ENCODE data around the gene LDAF1.

LDAF1 gene

DNA sequence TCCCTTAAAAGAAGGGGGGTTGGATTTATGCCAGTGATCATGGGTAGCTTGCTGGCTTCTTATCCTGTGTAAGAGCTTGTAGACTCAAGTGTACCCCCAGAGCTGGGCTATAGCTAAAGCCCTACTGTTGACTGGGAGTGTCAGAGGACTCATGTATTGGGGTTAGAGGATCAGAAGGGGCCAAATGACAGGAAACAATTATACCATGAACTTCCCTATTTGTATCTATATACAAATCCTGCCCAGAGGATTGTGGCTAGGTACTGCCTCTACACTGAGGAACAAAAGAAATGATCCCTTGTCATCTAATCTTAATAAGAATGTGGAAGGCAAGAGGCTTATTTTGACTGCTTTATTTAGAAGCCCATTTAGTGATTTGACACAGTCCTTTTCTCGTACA is 38.6 kb downstream of the LDAF1 start:
- DNase-seq (ENCODE audit: low read depth) = no peak

DNA sequence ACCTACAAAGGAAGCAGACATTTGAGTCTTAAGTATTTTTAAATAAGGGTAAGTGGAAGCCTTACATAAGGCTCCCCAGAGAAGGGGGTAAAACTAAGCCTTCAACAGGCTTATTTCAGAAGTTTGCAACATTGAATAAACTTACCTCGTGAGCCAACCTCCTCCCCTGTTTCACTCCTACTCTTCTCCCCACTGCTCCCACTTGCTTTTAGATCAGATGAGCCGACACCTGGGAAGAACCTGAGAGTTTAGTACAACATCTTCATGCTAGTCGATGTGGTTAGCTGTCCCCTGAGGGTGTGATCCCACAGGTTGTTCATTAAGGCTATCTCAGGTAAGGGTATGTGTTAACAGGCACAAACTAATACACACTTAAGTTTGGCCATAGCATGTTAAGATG is 39.1 kb downstream of the LDAF1 start:
- no peak for DNase-seq (ENCODE audit: low read depth)

DNA sequence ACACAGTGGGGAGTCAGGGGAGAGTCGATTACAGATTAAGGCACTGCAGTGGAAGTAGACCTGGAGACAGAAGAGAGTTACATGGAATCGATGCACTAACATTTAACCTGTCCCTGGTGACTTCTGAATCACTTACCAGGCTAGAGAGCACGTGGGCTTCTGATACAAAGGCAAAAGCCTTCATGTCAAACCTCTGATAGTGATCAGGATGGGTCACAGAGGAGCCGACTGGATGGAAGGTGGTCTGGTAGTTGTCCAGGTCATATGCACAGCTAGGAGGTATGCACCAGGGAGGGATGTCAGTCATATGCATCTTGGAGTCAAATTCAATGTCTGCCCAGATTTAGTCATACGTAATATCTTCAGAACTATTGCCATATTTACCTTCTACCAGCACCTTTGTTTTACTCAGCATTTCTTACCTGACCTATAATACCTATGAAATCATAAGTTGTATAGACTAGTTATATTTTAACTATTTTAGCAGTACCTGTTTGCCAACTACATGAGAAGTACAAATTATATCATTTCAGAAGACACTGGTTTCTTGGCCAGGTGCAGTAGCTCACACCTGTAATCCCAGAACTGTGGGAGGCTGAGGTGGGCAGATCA is 41.2 kb downstream of the LDAF1 start:
- no peak for DNase-seq (ENCODE audit: low read depth)

DNA sequence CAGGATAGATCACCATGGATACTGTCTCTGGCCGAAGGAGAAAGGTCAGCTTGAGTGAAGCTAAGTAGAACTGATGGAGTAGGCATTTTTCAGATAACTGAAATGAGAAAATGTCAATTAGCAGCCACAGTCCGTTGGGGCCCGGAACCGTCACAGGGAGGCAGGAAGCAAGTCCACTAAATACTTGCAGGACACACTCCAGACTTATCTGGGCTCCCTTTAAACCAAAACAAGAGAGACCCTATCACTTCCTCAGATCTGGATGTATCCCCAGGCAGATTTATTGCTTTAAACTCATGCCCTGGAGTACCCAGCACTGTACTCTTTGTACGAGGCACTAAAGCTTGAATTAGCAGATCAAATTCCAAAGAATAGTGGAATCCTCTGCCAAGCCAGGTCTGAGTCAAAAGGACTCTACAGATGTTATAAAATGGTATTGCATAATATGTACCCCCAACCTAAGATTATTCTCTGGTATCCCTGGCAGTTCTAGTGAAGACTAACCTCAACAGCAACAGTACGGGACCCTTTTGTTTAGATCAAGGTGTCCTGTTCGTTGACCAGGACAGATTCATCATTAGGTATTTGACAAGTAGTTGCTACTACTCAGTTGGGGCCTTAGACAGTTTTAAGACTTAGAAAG is 44.8 kb downstream of the LDAF1 start:
- no peak for DNase-seq (ENCODE audit: low read depth)

DNA sequence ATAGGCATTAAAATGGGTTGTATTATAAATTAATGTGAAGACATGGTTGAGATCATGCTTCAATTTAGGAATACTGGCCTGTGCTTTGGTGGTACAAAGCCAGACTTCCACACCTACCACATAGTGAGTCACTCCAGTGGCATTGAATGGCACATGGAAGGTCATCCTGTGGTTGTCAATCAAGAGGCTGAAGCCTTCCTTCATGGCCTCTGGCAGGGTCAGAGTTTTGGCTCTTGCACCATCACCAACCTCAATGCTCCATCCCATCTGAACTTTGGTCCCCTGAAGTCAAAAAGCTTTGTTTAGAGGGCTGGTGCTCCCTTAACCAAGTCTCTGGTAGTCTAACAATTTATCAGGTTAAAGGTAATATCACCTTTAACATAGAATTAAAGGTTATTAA is 46.8 kb downstream of the LDAF1 start:
- DNase-seq (ENCODE audit: low read depth) = no peak

DNA sequence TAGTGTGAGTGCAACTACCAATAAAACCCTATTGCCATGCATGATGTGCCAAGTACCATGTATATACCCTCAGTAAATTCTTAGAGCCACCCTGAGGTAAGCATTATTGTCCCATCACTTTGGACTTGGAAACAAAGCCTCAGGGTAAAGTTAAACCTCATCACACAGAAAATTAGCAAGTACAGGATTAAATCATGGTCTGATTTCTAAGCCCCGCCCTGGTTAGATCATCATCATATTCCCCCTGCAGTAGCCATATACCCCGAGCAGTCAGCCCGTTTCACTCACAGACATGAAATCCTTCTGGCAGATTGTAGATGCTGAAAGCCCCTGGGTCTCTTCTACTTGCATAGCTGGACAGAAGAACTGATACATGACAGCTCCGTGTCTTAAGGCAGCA is 48.1 kb downstream of the LDAF1 start:
- no peak for DNase-seq (ENCODE audit: low read depth)

DNA sequence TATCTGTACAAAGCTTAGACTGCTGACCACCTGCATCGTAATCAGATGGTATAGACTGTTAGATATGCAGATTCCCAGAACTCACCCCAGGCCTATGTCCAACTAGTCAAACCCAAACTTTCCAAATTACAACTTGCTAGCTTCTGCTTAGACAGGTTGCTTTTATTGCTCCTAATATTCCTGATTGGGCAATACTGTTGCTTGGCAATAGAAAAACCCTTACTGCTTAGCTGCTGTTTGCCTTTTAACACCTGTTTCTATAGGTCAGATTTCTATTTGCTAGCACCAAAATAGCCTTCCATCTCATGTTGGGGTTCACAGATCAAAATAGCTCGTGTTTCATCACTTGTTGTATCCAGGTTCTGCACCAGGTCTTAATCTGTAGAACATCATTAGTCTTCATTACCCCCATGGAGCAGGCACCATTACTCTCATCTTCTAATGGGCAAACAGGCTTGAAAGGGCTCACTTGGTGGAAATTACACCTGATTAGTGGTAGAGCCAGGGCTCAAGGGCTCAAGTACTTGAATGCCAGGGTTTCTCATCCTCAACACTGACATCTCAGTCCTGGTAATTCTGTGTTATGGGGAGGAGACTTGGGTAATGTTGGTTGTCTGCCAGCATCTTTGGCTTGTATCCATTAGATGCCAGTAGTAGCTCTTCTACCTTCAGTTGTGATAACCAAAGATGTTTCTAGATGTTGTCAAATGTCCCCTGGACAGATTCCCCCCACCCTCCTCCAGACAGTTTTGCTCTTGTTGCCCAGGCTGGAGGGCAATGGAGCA is 50.2 kb downstream of the LDAF1 start:
- DNase-seq (ENCODE audit: low read depth) = no peak

DNA sequence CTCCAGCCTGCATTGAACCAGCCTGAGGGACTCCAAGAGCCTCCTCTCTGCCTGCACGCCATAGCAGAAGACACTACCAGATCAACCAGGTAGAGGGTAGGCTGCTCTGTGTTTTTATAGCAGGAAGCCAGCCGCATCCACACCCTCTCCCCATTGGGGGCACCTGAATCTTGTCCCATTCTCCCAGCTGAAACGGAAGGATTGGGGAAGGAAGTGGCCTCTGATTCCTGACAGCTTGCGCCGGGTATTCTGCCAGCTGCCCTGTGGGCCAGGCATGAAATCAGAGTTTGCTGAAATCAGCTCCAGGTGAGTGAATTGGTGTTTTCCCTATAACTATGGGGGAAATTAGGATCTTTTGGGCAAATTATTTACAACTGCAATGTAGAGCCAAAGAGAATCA is 53.0 kb downstream of the LDAF1 start, which contains the start of gene ZP2:
Gene ZP2, minus strand, starts transcription at position 89 of the 400 bp plus-strand sequence. Its CDS starts 27 bp downstream, at position 62.
- DNase-seq (ENCODE audit: low read depth) = no peak

DNA sequence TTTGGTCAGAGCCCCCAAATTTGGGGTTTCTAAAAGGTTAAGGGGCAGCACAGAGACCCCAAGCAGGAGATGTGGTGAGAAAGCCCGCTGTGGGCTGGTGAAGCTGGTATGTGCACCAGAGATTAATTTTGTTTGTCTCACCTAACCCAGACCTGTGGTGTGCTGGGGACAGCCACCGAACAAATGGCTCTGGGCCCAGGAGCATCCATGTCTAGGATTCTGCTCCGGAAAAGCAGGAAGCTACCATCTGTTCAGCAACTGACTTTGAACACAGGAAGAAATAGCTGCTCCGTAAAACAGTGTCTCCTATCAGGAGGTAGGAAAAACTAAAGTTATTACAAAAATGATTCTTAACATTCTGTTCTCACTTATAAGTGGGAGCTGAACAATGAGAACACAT is 55.6 kb downstream of the LDAF1 start:
- DNase-seq (ENCODE audit: low read depth) = no peak

DNA sequence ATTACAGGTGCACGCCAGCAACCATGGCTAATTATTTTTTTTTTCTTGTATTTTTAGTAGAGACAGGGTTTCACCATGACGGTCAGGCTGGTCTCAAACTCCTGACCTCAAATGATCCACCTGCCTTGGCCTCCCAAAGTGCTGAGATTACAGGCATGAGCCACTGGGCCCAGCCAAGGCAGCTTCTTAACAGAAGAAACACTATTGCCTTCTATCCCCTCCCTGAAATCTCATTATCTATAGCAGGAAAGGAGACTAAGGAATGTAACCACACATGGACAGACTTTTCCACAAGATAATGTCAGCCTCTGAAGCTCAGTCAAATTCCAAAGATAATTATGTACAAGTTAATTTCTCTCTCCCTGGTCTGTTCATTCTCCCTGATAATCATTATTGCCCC is 58.6 kb downstream of the LDAF1 start:
- no peak for DNase-seq (ENCODE audit: low read depth)

DNA sequence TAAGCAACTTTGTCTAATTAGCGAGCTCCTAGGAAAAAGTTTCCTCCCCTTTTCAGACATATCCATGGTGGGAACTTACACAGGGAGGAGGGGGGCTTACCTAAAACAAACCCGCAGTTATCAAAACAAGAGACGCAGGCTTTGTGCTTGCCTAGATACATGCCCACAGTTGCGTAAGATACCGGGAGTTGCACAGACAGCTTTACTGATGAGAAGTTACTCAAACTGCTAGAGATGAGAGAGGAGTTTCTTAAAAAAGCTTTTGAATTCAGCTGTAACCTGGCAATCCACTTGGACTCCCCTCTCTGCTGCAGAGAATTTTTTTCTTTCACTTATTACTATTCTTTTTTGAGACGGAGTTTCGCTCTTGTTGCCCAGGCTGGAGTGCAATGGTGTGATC is 59.7 kb downstream of the LDAF1 start:
- DNase-seq (ENCODE audit: low read depth) = no peak

DNA sequence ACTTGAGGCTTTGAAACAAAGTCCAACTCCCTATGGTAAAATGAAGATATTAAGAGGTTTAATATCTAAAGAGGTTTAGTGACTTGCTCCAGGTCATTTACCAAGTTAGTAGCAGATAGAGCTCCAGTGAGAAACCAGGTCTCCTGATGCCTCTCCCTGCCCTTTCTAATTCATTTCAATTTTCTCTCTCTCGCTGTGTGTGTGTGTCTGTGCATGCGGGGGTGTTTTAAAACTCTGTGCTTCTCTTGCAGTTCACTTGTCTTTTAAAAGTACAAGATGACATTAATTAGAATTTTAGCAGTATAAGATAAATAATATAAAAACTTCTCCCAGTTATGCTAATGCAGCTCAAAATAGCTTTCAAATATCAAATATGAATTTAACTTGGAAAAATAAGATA is 61.1 kb downstream of the LDAF1 start:
- no peak for DNase-seq (ENCODE audit: low read depth)

DNA sequence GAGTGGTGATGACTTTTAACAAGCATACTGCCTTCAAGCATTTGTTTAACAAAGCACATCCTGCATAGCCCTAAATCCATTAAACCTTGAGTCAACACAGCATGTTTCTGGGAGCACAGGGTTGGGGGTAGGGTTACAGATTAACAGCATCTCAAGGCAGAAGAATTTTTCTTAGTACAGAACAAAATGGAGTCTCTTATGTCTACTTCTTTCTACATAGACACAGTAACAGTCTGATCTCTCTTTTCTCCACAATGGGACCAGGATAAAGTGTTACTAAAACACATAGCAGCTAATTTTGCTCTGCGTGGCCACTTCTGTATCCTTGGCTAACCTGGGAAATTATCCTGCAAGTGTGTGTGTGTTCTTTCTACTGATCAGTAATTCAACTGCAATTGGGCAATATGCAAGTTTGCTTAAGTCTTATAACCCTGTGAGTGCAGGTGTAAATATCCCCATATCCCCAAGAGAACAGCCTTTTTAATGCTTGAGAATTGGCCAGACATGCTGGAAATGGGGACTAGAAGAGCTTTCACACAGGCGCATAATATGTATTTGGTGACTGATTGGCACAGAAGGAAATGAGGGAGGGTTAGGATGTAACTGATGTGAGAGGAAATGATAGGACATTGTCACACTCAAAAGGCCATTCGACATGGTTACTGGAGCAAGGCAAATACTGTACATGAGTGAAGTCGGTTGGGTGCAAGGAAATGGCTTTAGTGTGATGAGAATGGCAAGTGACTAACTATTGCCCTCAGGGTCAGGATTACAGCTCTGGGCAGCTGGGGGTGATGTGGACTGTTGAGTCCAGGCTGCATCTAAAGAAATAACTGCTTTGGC is 64.2 kb downstream of the LDAF1 start:
- no peak for DNase-seq (ENCODE audit: low read depth)

DNA sequence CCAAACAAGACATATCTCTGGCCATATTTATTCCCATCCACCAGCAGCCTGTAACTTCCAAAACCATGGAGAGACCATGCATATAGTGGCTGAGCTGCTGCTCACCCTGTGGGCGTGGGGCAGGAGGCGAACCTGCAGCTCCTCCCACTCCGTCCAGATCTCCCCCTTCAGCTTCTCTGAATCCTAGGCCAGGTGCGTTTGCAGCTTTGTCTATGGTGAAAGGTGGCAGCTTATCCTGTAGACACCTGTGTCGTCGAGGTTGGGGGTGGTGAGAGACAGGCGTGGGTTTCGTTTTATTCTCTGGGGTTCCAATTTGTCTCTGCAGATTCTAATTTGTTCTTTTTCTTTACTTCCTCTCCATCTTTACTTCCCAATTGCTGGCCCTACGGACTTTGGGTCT is 65.3 kb downstream of the LDAF1 start:
- DNase-seq (ENCODE audit: low read depth) = no peak

DNA sequence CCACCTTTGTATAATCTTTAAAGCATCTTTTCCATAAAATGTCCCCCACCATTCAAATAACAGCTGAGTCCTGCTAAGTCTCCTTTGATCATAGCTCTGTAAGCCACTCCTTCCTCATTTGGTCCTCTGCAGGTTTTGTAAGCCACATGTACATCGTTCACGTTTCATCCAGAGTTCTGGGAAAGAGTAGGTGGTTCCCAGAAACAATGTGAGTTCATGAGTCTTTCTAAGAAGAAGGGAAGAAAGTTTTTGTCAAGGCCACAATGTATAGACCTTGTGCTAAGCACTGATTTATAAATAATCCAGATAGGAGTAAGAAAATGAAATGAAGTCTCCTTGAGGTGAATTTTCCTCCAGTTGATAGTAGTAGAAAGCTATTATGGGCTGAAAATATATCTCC is 66.3 kb downstream of the LDAF1 start:
- DNase-seq (ENCODE audit: low read depth) = no peak

DNA sequence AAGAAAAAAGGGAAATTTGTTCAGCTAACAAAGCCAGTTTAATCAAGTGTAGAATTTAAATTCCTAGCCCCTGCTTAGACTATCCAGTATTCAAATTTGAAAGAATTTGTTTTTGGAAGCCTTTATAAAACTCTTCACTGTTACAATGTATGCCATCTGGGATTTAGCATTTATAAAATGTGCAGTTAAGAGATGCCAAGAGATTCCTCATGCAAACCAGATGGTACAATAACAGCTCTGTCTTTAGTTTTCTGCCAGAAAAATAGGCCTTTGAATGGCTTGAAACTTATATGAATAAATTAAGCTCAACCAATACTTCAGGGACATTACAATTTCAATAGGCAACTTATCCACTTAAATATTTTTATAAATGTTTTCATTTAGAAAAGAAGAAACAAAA is 68.3 kb downstream of the LDAF1 start:
- no peak for DNase-seq (ENCODE audit: low read depth)

DNA sequence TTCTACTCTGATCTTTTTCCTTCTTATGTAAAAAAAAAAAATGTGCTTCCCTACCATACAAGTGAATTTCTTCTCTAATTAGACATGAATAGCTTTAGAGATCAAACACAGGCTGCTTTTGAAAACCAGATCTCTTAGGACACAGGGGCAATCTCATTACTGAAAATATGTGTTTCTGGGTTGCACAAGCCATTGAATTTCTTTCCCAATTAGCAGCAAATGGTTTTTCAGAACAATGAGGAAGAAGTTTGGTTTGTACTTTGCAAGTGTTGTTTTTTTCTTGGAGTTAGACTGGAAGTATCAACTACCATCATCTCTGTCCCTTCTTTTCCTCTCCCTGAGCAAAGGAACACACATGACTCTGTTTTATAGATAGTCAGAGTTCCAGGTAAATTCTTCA is 69.4 kb downstream of the LDAF1 start:
- no peak for DNase-seq (ENCODE audit: low read depth)

DNA sequence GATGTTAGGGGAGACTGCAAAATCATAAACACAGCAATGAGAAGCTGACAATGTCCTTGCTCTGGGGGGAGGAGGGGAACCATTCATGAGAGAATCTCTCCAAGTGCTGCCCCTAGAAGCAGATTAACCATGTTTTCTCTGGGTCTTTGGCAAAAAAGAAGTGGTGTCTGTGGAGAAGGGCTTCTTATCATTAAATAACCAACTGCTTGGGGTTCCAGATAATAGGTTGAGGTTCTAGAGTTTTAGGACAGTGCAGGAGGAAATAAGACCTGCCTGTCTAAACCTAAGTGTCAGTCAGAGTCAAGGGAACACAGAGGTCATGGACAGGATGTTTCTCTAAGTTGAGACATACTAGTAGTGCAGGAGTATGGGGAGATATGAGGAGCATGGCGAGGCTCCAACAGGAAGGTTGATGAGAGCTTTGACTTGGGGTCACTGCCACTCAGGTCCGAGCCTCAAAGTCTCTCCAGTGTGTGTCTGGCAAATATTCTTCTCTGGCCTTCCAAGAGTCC is 69.9 kb downstream of the LDAF1 start:
- DNase-seq (ENCODE audit: low read depth) = no peak

All from activated T-cell treated with anti-CD3 and anti-CD28 coated beads for 1 hour (primary cell).